ENCODE measurements around the gene SLC44A3. TPM values are rescaled to one million over a fixed set of nuclear protein-coding genes. Genes with fewer than 3 reads are reported as not detected.

SLC44A3 gene
- total RNA-seq, 1 donor from 2014 or later = 1.7 TPM

- no peaks in the 10 kb centered on the region for H3K36me3 Mint-ChIP-seq
These were observed 7.2 kb upstream of the SLC44A3 start for GRCh38 chr1:94812985-94813384.

GRCh38 chr1:94816030-94816429, 4.1 kb upstream of the SLC44A3 start:
- no peak overlapping the region for H3K4me3 Mint-ChIP-seq
- H3K4me1 Mint-ChIP-seq = peaks cover 9% of the 10 kb centered on the region
- Histone ChIP-seq H3K27ac (no peak overlapping the region), H4K20me1 (ENCODE audit: low read depth) (no peaks in the 10 kb centered on the region), H3K4me3 (no peak overlapping the region), H3F3A (ENCODE audit: low read depth) (peaks cover 7% of the 10 kb centered on the region), H3K79me2 (ENCODE audit: low read depth) (no peaks in the 10 kb centered on the region), H3K4me2 (no peak overlapping the region), H3K27me3 (peaks cover 21% of the 10 kb centered on the region), H3K9me3 (ENCODE audit: low read depth) (no peaks in the 10 kb centered on the region), H3K4me1 (no peaks in the 10 kb centered on the region), H3K36me3 (no peaks in the 10 kb centered on the region), H2AFZ (replicated peaks) (no peak overlapping the region), H3K9ac (no peak overlapping the region)
- H3K9me3 Mint-ChIP-seq = peaks cover 3% of the 10 kb centered on the region
- H3K36me3 Mint-ChIP-seq = no peaks in the 10 kb centered on the region
- no peak for DNase-seq (ENCODE audit: low spot score)
- no peak overlapping the region for H3K27ac Mint-ChIP-seq
- peaks cover 7% of the 10 kb centered on the region for H3K27me3 Mint-ChIP-seq (ENCODE audit: insufficient read depth, low read depth)
- no peak for TF ChIP-seq CTCF (IDR thresholded peaks at IDR 0.05)
- TF ChIP-seq EZH2 (IDR thresholded peaks at IDR 0.05) = no peak

More at GRCh38 chr1:94812985-94813384, 7.2 kb upstream of the SLC44A3 start:
- Histone ChIP-seq H3K4me1 (no peaks in the 10 kb centered on the region), H4K20me1 (ENCODE audit: low read depth) (no peaks in the 10 kb centered on the region), H3K79me2 (ENCODE audit: low read depth) (no peaks in the 10 kb centered on the region), H3K27me3 (no peaks in the 10 kb centered on the region), H3K27ac (no peak overlapping the region), H3K9me3 (ENCODE audit: low read depth) (no peaks in the 10 kb centered on the region), H3K36me3 (no peaks in the 10 kb centered on the region), H2AFZ (replicated peaks) (no peak overlapping the region), H3K4me3 (no peak overlapping the region), H3K4me2 (no peak overlapping the region), H3K9ac (no peak overlapping the region), H3F3A (ENCODE audit: low read depth) (no peaks in the 10 kb centered on the region)
- H3K4me3 Mint-ChIP-seq = no peak overlapping the region
- H3K27ac Mint-ChIP-seq = no peak overlapping the region
- no peak for TF ChIP-seq EZH2phosphoT487 (IDR thresholded peaks at IDR 0.05)
- no peak for TF ChIP-seq EZH2 (IDR thresholded peaks at IDR 0.05)
- TF ChIP-seq CTCF (IDR thresholded peaks at IDR 0.05) = no peak
- DNase-seq (ENCODE audit: low spot score) = no peak
- no peaks in the 10 kb centered on the region for H3K4me1 Mint-ChIP-seq
- H3K9me3 Mint-ChIP-seq = peaks cover 3% of the 10 kb centered on the region
- no peaks in the 10 kb centered on the region for H3K27me3 Mint-ChIP-seq (ENCODE audit: insufficient read depth, low read depth)

DNA sequence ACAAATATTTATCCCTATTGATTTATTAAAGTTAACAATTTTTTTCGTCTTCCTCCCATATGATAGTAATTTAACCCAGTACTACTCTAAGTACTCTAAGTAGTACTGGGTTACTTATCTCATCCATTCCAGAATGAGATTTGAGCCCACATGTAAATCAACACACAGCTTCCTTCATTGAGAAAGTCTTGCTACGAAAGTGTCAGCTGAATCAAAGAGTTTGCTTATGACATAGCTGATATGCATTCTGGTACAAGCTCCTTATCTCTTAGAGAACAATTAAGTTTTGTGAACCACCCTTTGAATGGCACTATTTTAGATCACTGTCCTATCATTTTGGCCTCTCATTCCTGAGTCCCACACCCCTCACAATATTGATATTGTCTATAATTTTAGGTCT, 2.4 kb upstream of the SLC44A3 start:
- H3K27ac Mint-ChIP-seq = no peak overlapping the region
- Histone ChIP-seq H3K4me1 (no peaks in the 10 kb centered on the region), H3K27me3 (peaks cover 38% of the 10 kb centered on the region), H3F3A (ENCODE audit: low read depth) (peaks cover 16% of the 10 kb centered on the region), H3K36me3 (no peaks in the 10 kb centered on the region), H3K79me2 (ENCODE audit: low read depth) (no peaks in the 10 kb centered on the region), H3K4me2 (no peak overlapping the region), H2AFZ (replicated peaks) (no peak overlapping the region), H3K9ac (no peak overlapping the region), H3K4me3 (no peak overlapping the region), H3K27ac (no peak overlapping the region), H3K9me3 (ENCODE audit: low read depth) (no peaks in the 10 kb centered on the region), H4K20me1 (ENCODE audit: low read depth) (no peaks in the 10 kb centered on the region)
- H3K4me1 Mint-ChIP-seq = peaks cover 16% of the 10 kb centered on the region
- no peak for DNase-seq (ENCODE audit: low spot score)
- TF ChIP-seq CTCF (IDR thresholded peaks at IDR 0.05) (no peak), EZH2phosphoT487 (IDR thresholded peaks at IDR 0.05) (no peak), EZH2 (IDR thresholded peaks at IDR 0.05) (no peak)
- peaks cover 3% of the 10 kb centered on the region for H3K9me3 Mint-ChIP-seq
- no peak overlapping the region for H3K4me3 Mint-ChIP-seq
- no peaks in the 10 kb centered on the region for H3K36me3 Mint-ChIP-seq
- H3K27me3 Mint-ChIP-seq (ENCODE audit: insufficient read depth, low read depth) = peaks cover 9% of the 10 kb centered on the region

Measured in neural progenitor cell (in vitro differentiated cells).